Measurements from ENCODE around the gene ZNF471. TPM values are rescaled to one million over a fixed set of nuclear protein-coding genes. Genes with fewer than 3 reads are reported as not detected.

ZNF471 gene
- 10 to 100 TPM in 1 of 4 donors, 1 to 10 TPM in 3; 3.7 to 10.4 (median 5.4) TPM for total RNA-seq

DNA sequence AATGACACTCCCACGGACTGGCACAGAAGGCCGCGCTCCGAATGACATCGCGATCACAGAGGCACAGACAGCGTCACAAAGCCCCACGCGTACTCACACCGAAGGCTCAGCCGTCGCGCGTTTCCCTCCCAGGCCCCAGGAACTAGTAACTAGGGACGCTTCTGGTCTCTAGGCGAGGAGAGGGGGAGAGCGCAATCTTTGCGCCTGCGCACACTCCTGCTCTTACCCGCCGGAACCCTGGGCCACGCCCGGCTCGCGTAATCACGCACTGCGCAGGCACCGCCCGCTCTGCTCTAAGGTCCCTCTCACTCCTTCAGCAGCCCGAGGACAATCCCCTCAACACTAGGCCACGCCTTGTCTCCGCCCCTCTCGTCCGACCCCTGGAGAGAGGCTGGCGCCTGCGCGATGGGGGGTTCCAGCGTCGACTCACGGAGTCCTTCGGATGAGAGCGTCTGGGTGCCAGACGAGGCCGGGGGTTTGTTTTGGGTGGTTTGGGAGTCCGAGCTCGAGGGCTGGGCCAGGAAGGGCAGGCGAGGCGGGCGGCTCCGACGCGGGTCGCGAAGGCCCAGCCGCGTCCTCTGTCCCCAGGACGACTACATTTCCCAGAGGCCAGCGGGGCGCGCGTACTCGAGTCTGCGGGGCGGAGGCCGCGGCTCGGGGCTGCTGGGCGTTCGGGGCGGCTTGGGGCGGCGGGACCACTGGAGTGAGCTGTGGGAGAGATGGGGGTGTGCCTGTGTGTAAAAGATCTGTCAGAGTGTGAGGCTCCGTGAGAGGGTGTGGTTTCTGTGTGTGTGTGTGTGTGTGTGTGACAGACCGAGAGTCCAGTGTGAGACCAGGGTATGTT is at the start of gene ZNF471:
ZNF471 (plus strand) TSS at position 410 of the 844 bp plus-strand sequence. CDS start 3,717 bp downstream, outside the sequence.
- TF ChIP-seq, protein P1, sequence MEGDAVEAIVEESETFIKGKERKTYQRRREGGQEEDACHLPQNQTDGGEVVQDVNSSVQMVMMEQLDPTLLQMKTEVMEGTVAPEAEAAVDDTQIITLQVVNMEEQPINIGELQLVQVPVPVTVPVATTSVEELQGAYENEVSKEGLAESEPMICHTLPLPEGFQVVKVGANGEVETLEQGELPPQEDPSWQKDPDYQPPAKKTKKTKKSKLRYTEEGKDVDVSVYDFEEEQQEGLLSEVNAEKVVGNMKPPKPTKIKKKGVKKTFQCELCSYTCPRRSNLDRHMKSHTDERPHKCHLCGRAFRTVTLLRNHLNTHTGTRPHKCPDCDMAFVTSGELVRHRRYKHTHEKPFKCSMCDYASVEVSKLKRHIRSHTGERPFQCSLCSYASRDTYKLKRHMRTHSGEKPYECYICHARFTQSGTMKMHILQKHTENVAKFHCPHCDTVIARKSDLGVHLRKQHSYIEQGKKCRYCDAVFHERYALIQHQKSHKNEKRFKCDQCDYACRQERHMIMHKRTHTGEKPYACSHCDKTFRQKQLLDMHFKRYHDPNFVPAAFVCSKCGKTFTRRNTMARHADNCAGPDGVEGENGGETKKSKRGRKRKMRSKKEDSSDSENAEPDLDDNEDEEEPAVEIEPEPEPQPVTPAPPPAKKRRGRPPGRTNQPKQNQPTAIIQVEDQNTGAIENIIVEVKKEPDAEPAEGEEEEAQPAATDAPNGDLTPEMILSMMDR (IDR thresholded peaks at IDR 0.05; ENCODE audit: low read depth) = no peak

DNA sequence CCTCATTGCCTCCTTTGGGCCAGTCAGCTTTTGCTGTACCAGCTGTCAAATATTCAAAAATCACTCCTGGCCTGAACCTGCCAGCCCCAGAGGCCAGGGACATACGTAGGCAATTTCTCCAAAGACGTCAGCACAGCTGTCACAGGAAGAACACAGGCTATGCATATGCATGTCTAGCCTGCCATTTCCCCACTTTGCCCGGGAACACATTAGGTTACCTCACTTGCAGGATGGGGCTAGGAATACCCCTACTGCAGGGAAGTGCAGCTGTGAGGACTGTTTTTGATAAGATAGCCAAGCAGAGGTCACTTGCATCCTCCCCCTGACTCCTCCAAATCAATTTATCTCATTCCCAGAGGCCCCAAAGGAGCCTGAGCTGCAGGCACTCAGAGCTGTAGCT is 33.3 kb upstream of the ZNF471 start:
- TF ChIP-seq, protein P1 (IDR thresholded peaks at IDR 0.05; ENCODE audit: low read depth) = no peak

DNA sequence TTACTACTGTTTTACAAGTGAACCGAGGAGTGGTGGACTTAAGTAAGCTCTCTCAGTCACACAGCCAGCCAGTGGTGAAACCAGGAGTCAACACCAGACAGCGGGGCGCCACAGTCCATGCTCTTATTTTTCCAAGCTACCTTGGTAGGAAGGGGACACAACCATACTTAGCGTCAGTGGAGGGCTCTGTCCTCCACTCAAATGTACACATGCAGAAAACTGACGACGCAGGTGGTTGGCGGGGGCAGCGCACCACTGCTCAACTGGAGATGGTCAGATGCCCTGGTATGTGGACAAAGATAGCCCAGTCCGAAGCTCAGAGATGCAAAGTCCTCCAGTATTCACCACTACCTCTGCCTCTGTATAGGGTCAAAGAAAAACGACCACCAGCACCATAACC is 31.6 kb upstream of the ZNF471 start:
- TF ChIP-seq, protein P1 (IDR thresholded peaks at IDR 0.05; ENCODE audit: low read depth) = no peak

DNA sequence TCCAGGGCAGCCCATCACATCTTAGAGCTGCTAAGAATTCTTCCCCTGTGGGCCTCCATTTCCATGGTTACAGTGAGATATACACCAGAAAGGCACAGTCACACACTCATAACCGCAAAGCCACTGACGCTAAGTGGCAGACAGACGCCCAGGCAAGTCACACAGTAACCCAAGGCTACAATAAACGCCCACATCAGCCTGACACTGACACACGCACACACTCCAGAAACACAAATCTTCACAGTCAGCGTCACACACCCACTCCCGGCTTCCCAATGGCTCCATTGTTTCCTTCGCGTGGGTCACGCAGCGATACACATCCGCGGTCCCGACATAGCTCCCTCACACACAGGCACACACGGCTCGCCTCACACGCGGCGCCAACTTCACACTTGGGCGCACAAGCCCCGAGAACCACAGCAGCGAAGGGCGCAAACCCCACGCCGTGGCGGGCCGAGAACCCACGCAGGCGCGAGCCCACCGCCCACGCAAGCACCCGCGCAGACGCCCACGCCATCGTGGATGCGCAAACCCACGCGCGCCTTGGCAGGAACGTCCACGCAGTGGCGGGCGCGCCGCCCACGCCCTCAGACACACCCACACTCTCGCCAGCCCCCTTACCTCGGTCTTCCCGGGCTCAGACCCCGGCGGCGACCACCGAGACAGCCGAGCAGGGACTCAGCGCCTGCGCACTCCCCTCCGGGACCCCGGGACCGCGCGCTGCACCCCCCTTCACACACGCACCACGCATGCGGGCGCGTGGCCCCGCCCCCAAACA is 30.8 kb upstream of the ZNF471 start, which contains the start of gene ZNF667:
ZNF667 (minus strand) TSS at position 695 of the 778 bp plus-strand sequence. CDS start 14,975 bp downstream, outside the sequence.
- TF ChIP-seq, protein P1 (IDR thresholded peaks at IDR 0.05; ENCODE audit: low read depth) = no peak

DNA sequence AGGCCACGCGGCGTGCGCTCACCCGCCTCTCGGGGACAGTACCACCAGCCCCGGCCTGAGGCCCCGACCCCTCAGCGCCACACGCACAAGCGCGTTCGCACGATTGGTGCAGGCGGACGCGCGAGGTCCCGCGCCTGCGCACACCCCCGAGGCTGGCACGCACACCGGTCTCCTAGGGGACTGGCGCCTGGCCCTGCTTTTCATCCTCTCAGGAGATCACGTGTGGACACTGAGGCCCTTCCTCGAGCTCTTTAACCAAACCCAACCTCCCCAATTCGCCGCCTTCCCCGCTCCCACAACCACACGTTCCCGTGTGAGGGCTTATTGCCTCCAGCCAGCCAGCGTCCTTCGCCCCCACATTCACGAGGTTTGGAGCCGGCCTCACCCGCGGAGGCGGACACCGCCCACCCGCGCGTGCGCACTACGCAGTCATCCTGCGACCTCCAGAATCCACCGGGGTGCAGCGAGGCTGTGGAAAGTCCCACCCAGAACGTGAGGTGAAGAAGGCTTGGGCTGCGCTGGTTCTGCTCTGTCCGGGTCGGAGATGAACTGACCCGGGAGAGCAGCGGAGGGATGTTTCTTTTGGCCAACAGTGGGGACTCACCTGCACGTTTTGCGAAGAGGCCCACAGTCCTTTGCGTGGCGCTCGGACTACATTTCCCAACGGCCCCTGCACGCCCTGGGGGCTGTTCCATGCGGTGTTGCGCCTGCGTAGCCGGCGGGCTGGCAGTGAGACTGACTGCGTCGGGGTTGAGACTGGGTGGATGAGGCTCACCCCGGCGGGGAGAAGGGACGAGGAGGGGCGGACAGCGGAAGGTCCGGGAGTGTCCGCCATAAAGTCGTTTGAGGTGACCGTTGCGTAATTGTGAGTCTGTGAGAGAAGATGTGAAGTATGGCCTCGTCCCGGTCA is 30.0 kb upstream of the ZNF471 start:
- TF ChIP-seq, protein P1 (IDR thresholded peaks at IDR 0.05; ENCODE audit: low read depth) = no peak

DNA sequence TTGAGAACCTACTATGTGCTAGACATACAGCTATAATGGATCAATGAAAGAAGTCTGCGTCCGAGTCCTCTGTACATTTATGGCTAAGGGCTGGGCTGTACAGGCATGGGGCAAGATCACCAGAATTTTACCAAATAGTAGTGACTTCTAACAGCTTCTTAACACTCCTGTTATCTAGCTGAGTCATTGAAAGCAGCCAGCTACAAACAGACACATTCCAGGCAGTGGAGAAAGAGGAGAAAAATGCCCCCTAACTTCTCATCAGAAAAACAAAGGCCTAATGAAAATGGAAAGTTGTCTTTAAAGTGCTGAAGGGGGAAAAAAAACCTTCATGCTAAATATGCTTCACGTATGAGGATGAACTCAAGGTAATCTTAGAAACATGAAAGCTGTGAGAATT is 16.3 kb upstream of the ZNF471 start:
- TF ChIP-seq, protein P1 (IDR thresholded peaks at IDR 0.05; ENCODE audit: low read depth) = no peak

All from subcutaneous adipose tissue (tissue), 4 donors.